Measurements from ENCODE around the gene GRM8. TPM values are rescaled to one million over a fixed set of nuclear protein-coding genes. Genes with fewer than 3 reads are reported as not detected.

The GRM8 gene
- total RNA-seq, 4 donors from 2014 or later: 0.11 TPM; not detected in 3

GRCh38 chr7:127081539-127081938, 171.2 kb downstream of the GRM8 start:
- WGBS: 87% methylated on average over 3 of the region's 3 CpGs
- TF ChIP-seq POLR2A (IDR thresholded peaks at IDR 0.05; ENCODE audit: low read depth) (no peak), POLR2AphosphoS5 (IDR thresholded peaks at IDR 0.05) (no peak), EP300 (IDR thresholded peaks at IDR 0.05) (no peak), CTCF (IDR thresholded peaks at IDR 0.05) (no peak)
- no peak overlapping the region for H3K4me3 ChIP-seq
- no peak overlapping the region for H3K27ac ChIP-seq (replicated peaks in 1 of 4)
- H3K36me3 ChIP-seq: no peaks in the 10 kb centered on the region
- H3K4me1 ChIP-seq: no peaks in the 10 kb centered on the region
- intact Hi-C loops (cut with DNase I): no loop called here
- H3K9me3 ChIP-seq: no peaks in the 10 kb centered on the region
- peaks cover 0 to 7% (median 0%) of the 10 kb centered on the region in 4 donors for H3K27me3 ChIP-seq
- no peak for DNase-seq (ENCODE audit: extremely low spot score)

GRCh38 chr7:127080576-127080975, 172.2 kb downstream of the GRM8 start:
- Histone ChIP-seq H3K27me3 (peaks cover 0 to 7% (median 0%) of the 10 kb centered on the region in 4 donors), H3K27ac (replicated peaks in 1 of 4) (no peak overlapping the region), H3K9me3 (no peaks in the 10 kb centered on the region), H3K36me3 (no peaks in the 10 kb centered on the region), H3K4me1 (no peaks in the 10 kb centered on the region), H3K4me3 (no peak overlapping the region)
- DNase-seq (ENCODE audit: extremely low spot score): no peak
- WGBS: 51% methylated on average over 2 of the region's 2 CpGs
- no peak for TF ChIP-seq POLR2AphosphoS5 (IDR thresholded peaks at IDR 0.05)
- TF ChIP-seq CTCF (IDR thresholded peaks at IDR 0.05): no peak
- TF ChIP-seq POLR2A (IDR thresholded peaks at IDR 0.05; ENCODE audit: low read depth): no peak
- no peak for TF ChIP-seq EP300 (IDR thresholded peaks at IDR 0.05)
- intact Hi-C loops (cut with DNase I): no loop called here

GRCh38 chr7:127066974-127067373, 185.8 kb downstream of the GRM8 start:
- Histone ChIP-seq H3K36me3 (no peaks in the 10 kb centered on the region), H3K27me3 (no peaks in the 10 kb centered on the region), H3K4me1 (no peaks in the 10 kb centered on the region), H3K4me3 (no peak overlapping the region), H3K9me3 (peaks cover 0 to 14% (median 10%) of the 10 kb centered on the region in 4 donors), H3K27ac (replicated peaks in 1 of 4) (no peak overlapping the region)
- TF ChIP-seq POLR2A (IDR thresholded peaks at IDR 0.05; ENCODE audit: low read depth) (no peak), CTCF (IDR thresholded peaks at IDR 0.05) (no peak), POLR2AphosphoS5 (IDR thresholded peaks at IDR 0.05) (no peak), EP300 (IDR thresholded peaks at IDR 0.05) (no peak)
- DNase-seq (ENCODE audit: extremely low spot score): no peak
- WGBS: 65% methylated on average over 3 of the region's 3 CpGs
- intact Hi-C loops (cut with DNase I): no loop called here

- intact Hi-C loops (cut with DNase I): no loop called here
- TF ChIP-seq CTCF (IDR thresholded peaks at IDR 0.05): no peak
- TF ChIP-seq POLR2A (IDR thresholded peaks at IDR 0.05; ENCODE audit: low read depth): no peak
- TF ChIP-seq EP300 (IDR thresholded peaks at IDR 0.05): no peak
- TF ChIP-seq POLR2AphosphoS5 (IDR thresholded peaks at IDR 0.05): no peak
- 78% methylated on average over 6 of the region's 6 CpGs for WGBS
- no peak overlapping the region for H3K27ac ChIP-seq (replicated peaks in 1 of 4)
- H3K9me3 ChIP-seq: peaks cover 0 to 14% (median 9%) of the 10 kb centered on the region in 4 donors
- H3K4me3 ChIP-seq: no peak overlapping the region
- H3K4me1 ChIP-seq: no peaks in the 10 kb centered on the region
- no peaks in the 10 kb centered on the region for H3K36me3 ChIP-seq
- H3K27me3 ChIP-seq: no peaks in the 10 kb centered on the region
- DNase-seq (ENCODE audit: extremely low spot score): no peak
Measured at GRCh38 chr7:127059475-127059874, 193.3 kb downstream of the GRM8 start.

GRCh38 chr7:127057918-127058317, 194.8 kb downstream of the GRM8 start:
- Histone ChIP-seq H3K9me3 (peaks cover 0 to 7% (median 4%) of the 10 kb centered on the region in 4 donors), H3K27ac (replicated peaks in 1 of 4) (no peak overlapping the region), H3K4me1 (no peaks in the 10 kb centered on the region), H3K36me3 (no peaks in the 10 kb centered on the region), H3K4me3 (no peak overlapping the region), H3K27me3 (no peaks in the 10 kb centered on the region)
- 78% methylated on average over 9 of the region's 9 CpGs for WGBS
- DNase-seq (ENCODE audit: extremely low spot score): no peak
- TF ChIP-seq POLR2AphosphoS5 (IDR thresholded peaks at IDR 0.05): no peak
- no peak for TF ChIP-seq EP300 (IDR thresholded peaks at IDR 0.05)
- intact Hi-C loops (cut with DNase I): no loop called here
